KOPT-K1 (cell line): ENCODE measurements around the gene SDK1.

Experiments used
- H3K27ac ChIP-seq: fragments of 200-600 bp; sonication (generic); 2 replicates; pipeline ENCODE4 v1.5.1; 2016; ENCODE audit warnings: antibody characterized with exemption, mild to moderate bottlenecking, low read depth, low read length; ENCODE audit not compliant: poor library complexity, severe bottlenecking
- H3K36me3 ChIP-seq: fragments of 200-600 bp; sonication (generic); 2 replicates; pipeline ENCODE4 v1.5.1; 2017; ENCODE audit warnings: antibody characterized with exemption, mild to moderate bottlenecking, low read length, moderate library complexity; ENCODE audit not compliant: insufficient read depth
- H3K9me3 ChIP-seq: fragments of 200-600 bp; sonication (generic); 2 replicates; pipeline ENCODE4 v1.5.1; 2017; ENCODE audit warnings: antibody characterized with exemption, low read length, mild to moderate bottlenecking; ENCODE audit not compliant: insufficient read depth, poor library complexity, severe bottlenecking

Gene SDK1

GRCh38 chr7:4196121-4196819 is 895.2 kb downstream of the SDK1 start:
- H3K9me3 ChIP-seq, result peaks cover 14% of the 10 kb centered on the region
- H3K27ac ChIP-seq, result no peak overlapping the region
- H3K36me3 ChIP-seq, result no peaks in the 10 kb centered on the region

- no peaks in the 10 kb centered on the region for H3K36me3 ChIP-seq
- H3K9me3 ChIP-seq, result peaks cover 12% of the 10 kb centered on the region
- no peak overlapping the region for H3K27ac ChIP-seq
Measured at GRCh38 chr7:4198301-4198700, 897.2 kb downstream of the SDK1 start.

- Histone ChIP-seq H3K36me3 (no peaks in the 10 kb centered on the region), H3K27ac (no peak overlapping the region), H3K9me3 (peaks cover 32% of the 10 kb centered on the region)
Measured at GRCh38 chr7:4200546-4201094, 899.6 kb downstream of the SDK1 start.

GRCh38 chr7:4201566-4201965 is 900.5 kb downstream of the SDK1 start:
- Histone ChIP-seq H3K9me3 (peaks cover 41% of the 10 kb centered on the region), H3K36me3 (no peaks in the 10 kb centered on the region), H3K27ac (no peak overlapping the region)

- Histone ChIP-seq H3K36me3 (no peaks in the 10 kb centered on the region), H3K27ac (no peak overlapping the region), H3K9me3 (peaks cover 41% of the 10 kb centered on the region)
Measured at GRCh38 chr7:4202154-4202736, 901.2 kb downstream of the SDK1 start.

- peaks cover 42% of the 10 kb centered on the region for H3K9me3 ChIP-seq
- no peak overlapping the region for H3K27ac ChIP-seq
- H3K36me3 ChIP-seq, result no peaks in the 10 kb centered on the region
Measured at GRCh38 chr7:4202954-4203353, 901.9 kb downstream of the SDK1 start.

- H3K27ac ChIP-seq, result no peak overlapping the region
- H3K36me3 ChIP-seq, result no peaks in the 10 kb centered on the region
- peaks cover 49% of the 10 kb centered on the region for H3K9me3 ChIP-seq
Measured at GRCh38 chr7:4203626-4204512, 902.8 kb downstream of the SDK1 start.

GRCh38 chr7:4204513-4205165 is 903.6 kb downstream of the SDK1 start:
- H3K36me3 ChIP-seq, result no peaks in the 10 kb centered on the region
- H3K27ac ChIP-seq, result no peak overlapping the region
- peaks cover 56% of the 10 kb centered on the region for H3K9me3 ChIP-seq

GRCh38 chr7:4205828-4206227 is 904.8 kb downstream of the SDK1 start:
- Histone ChIP-seq H3K9me3 (peaks cover 53% of the 10 kb centered on the region), H3K36me3 (no peaks in the 10 kb centered on the region)

GRCh38 chr7:4207011-4207410 is 906.0 kb downstream of the SDK1 start:
- Histone ChIP-seq H3K27ac (no peak overlapping the region), H3K36me3 (no peaks in the 10 kb centered on the region), H3K9me3 (peaks cover 53% of the 10 kb centered on the region)

More at GRCh38 chr7:4205828-4206227, 904.8 kb downstream of the SDK1 start:
- H3K27ac ChIP-seq, result no peak overlapping the region

GRCh38 chr7:4208086-4208485 is 907.0 kb downstream of the SDK1 start:
- H3K9me3 ChIP-seq, result peaks cover 53% of the 10 kb centered on the region
- H3K27ac ChIP-seq, result no peak overlapping the region
- no peaks in the 10 kb centered on the region for H3K36me3 ChIP-seq

GRCh38 chr7:4208586-4208985 is 907.5 kb downstream of the SDK1 start:
- H3K36me3 ChIP-seq, result no peaks in the 10 kb centered on the region
- no peak overlapping the region for H3K27ac ChIP-seq
- H3K9me3 ChIP-seq, result peaks cover 53% of the 10 kb centered on the region

- H3K27ac ChIP-seq, result no peak overlapping the region
- H3K9me3 ChIP-seq, result peaks cover 48% of the 10 kb centered on the region
- no peaks in the 10 kb centered on the region for H3K36me3 ChIP-seq
Measured at GRCh38 chr7:4209126-4209525, 908.1 kb downstream of the SDK1 start.

- peaks cover 46% of the 10 kb centered on the region for H3K9me3 ChIP-seq
- H3K36me3 ChIP-seq, result no peaks in the 10 kb centered on the region
- no peak overlapping the region for H3K27ac ChIP-seq
Measured at GRCh38 chr7:4209966-4210365, 908.9 kb downstream of the SDK1 start.

GRCh38 chr7:4210821-4211220 is 909.8 kb downstream of the SDK1 start:
- no peak overlapping the region for H3K27ac ChIP-seq
- H3K9me3 ChIP-seq, result peaks cover 46% of the 10 kb centered on the region
- no peaks in the 10 kb centered on the region for H3K36me3 ChIP-seq
